HepG2 (cell line): Measurements from ENCODE around the gene SPN. TPM values are rescaled to one million over a fixed set of nuclear protein-coding genes. Genes with fewer than 3 reads are reported as not detected.
A peak's percentile ranks its signal among the peaks of the same experiment; 100 is the strongest.
"Not testable (repeated sequence)": the region's sequence is repeated elsewhere in the genome, so short reads cannot be mapped to it uniquely, and the experiment has no call there.

Experiments used
- GATAD2A ChIP-seq: IDR thresholded peaks from 2 replicates; pipeline ENCODE4 v1.6.1; 2016
- ISL2 ChIP-seq: sonication (generic); formaldehyde crosslinking; IDR thresholded peaks from 2 replicates; pipeline ENCODE4 v1.5.0; 2020; ENCODE audit warnings: missing genetic modification reagents
- KDM4B ChIP-seq: sonication (generic); formaldehyde crosslinking; IDR thresholded peaks from 2 replicates; pipeline ENCODE4 v1.4.0; 2020; ENCODE audit warnings: missing genetic modification reagents
- MED8 ChIP-seq: sonication (generic); formaldehyde crosslinking; IDR thresholded peaks from 2 replicates; pipeline ENCODE4 v1.8.1; 2023; ENCODE audit warnings: mild to moderate bottlenecking, missing genetic modification reagents; ENCODE audit not compliant: insufficient replicate concordance
- MYC ChIP-seq: sonication (generic); formaldehyde crosslinking; IDR thresholded peaks from 2 replicates; pipeline ENCODE4 v1.9.0; 2021; ENCODE audit warnings: missing genetic modification reagents, borderline replicate concordance
- RARA ChIP-seq: IDR thresholded peaks from 2 replicates; pipeline ENCODE4 v1.6.1; 2016; ENCODE audit warnings: missing genetic modification reagents, missing compliant biosample characterization
- REPIN1 ChIP-seq: sonication (generic); formaldehyde crosslinking; IDR thresholded peaks from 2 replicates; pipeline ENCODE4 v1.8.0; 2022; ENCODE audit warnings: missing genetic modification reagents, low read depth, mild to moderate bottlenecking, borderline replicate concordance
- SOX6 ChIP-seq, 2 experiments: fragments of 450-650 bp in 1 of 2; sonication (generic) in 1 of 2; formaldehyde crosslinking in 1 of 2; IDR thresholded peaks; 2 replicates each; pipeline versions ENCODE4 v1.4.0 to v1.6.1; 2017 to 2020; ENCODE audit warnings: antibody characterized with exemption in 1 of 2, mild to moderate bottlenecking in 1 of 2, missing genetic modification reagents in 1 of 2
- TCF7 ChIP-seq: sonication (generic); IDR thresholded peaks from 2 replicates; pipeline ENCODE4 v1.6.1; 2016; ENCODE audit warnings: antibody characterized with exemption, low read depth
- TFAP4 ChIP-seq: sonication (generic); IDR thresholded peaks from 2 replicates; pipeline ENCODE4 v1.6.1; 2016; ENCODE audit warnings: low read depth, borderline replicate concordance
- THAP9 ChIP-seq: sonication (generic); formaldehyde crosslinking; IDR thresholded peaks from 2 replicates; pipeline ENCODE4; 2020; ENCODE audit warnings: missing genetic modification reagents, mild to moderate bottlenecking, borderline replicate concordance
- ZBTB26 ChIP-seq: IDR thresholded peaks from 2 replicates; pipeline ENCODE4 v1.6.1; 2016; ENCODE audit warnings: missing compliant biosample characterization, missing genetic modification reagents, borderline replicate concordance
- ZFP37 ChIP-seq: sonication (generic); formaldehyde crosslinking; IDR thresholded peaks from 2 replicates; pipeline ENCODE4 v1.4.0; 2020; ENCODE audit warnings: missing genetic modification reagents, borderline replicate concordance
- ZNF292 ChIP-seq: sonication (generic); formaldehyde crosslinking; IDR thresholded peaks from 2 replicates; pipeline ENCODE4 v1.8.1; 2022; ENCODE audit warnings: mild to moderate bottlenecking, low read depth, missing genetic modification reagents, borderline replicate concordance
- polyA plus RNA-seq, 8 experiments: library from polyadenylated mRNA; depleted of rRNA in 3 of 8; stranded (reverse) in 7 of 8; unstranded in 1 of 8; fragments of >200 nt; fragmentation: Illumina TruSeq in 4 of 8; extraction: Trizol in 4 of 8; gene quantifications; 2 replicates each; pipeline versions ENCODE4 v1.2.1 to v1.2.3, GENCODE V29; 2011 to 2016; ENCODE audit warnings: low read depth in 4 of 8, missing spikeins in 1 of 8, mixed read lengths in 1 of 8; ENCODE audit not compliant: insufficient read depth in 1 of 8
- total RNA-seq, 5 experiments: library from RNA; depleted of rRNA; stranded (reverse); fragments of >200 nt; fragmentation: Illumina TruSeq; extraction: Trizol; gene quantifications; 2 replicates each; pipeline ENCODE4 v1.2.3, GENCODE V29; 2016; ENCODE audit warnings: low read depth in 1 of 5
- TF ChIP-seq, protein P1 (sequence below): IDR thresholded peaks from 2 replicates; pipeline ENCODE4 v1.4.0; 2020; ENCODE audit warnings: mild to moderate bottlenecking, missing genetic modification reagents
- TF ChIP-seq, protein P2 (sequence below): IDR thresholded peaks from 2 replicates; pipeline ENCODE4 v1.6.1; 2012; ENCODE audit warnings: inconsistent platforms
- TF ChIP-seq, protein P3 (sequence below): sonication (generic); formaldehyde crosslinking; IDR thresholded peaks from 2 replicates; pipeline ENCODE4 v1.5.0; 2020; ENCODE audit warnings: mild to moderate bottlenecking, missing genetic modification reagents, moderate library complexity

Gene SPN
- total and polyA plus RNA-seq, 2 of the 13 experiments (the other 11 are each of a cell fraction or from before 2014, with no cell fraction given), result 0.22 to 1.6 TPM

- 0 out of 2 replicates have a peak, but pooled peaks have one; percentile 20 for TF ChIP-seq THAP9 (CRISPR knock-in tag)
- TF ChIP-seq MYC (CRISPR knock-in tag), result peak; percentile 86
- TF ChIP-seq ZFP37 (CRISPR knock-in tag), result 0 out of 2 replicates have a peak, but pooled peaks have one; percentile 31
- TF ChIP-seq TCF7, result peak; percentile 47
- 0 out of 2 replicates have a peak, but pooled peaks have one; percentile 49 for TF ChIP-seq REPIN1 (CRISPR knock-in tag)
- TF ChIP-seq KDM4B (CRISPR knock-in tag), result 0 out of 2 replicates have a peak, but pooled peaks have one; percentile 44
- peak; percentile 19 for TF ChIP-seq MED8 (CRISPR knock-in tag)
- peak; percentile 73; the same call in 1 of the 2 replicates for TF ChIP-seq TFAP4
- TF ChIP-seq ZBTB26 (CRISPR knock-in tag), result peak; percentile 43; the same call in 1 of the 2 replicates
- TF ChIP-seq, protein P1, sequence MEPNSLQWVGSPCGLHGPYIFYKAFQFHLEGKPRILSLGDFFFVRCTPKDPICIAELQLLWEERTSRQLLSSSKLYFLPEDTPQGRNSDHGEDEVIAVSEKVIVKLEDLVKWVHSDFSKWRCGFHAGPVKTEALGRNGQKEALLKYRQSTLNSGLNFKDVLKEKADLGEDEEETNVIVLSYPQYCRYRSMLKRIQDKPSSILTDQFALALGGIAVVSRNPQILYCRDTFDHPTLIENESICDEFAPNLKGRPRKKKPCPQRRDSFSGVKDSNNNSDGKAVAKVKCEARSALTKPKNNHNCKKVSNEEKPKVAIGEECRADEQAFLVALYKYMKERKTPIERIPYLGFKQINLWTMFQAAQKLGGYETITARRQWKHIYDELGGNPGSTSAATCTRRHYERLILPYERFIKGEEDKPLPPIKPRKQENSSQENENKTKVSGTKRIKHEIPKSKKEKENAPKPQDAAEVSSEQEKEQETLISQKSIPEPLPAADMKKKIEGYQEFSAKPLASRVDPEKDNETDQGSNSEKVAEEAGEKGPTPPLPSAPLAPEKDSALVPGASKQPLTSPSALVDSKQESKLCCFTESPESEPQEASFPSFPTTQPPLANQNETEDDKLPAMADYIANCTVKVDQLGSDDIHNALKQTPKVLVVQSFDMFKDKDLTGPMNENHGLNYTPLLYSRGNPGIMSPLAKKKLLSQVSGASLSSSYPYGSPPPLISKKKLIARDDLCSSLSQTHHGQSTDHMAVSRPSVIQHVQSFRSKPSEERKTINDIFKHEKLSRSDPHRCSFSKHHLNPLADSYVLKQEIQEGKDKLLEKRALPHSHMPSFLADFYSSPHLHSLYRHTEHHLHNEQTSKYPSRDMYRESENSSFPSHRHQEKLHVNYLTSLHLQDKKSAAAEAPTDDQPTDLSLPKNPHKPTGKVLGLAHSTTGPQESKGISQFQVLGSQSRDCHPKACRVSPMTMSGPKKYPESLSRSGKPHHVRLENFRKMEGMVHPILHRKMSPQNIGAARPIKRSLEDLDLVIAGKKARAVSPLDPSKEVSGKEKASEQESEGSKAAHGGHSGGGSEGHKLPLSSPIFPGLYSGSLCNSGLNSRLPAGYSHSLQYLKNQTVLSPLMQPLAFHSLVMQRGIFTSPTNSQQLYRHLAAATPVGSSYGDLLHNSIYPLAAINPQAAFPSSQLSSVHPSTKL (CRISPR knock-in tag), result peak; percentile 92; the same call in 1 of the 2 replicates
- peak; percentile 66 for TF ChIP-seq ISL2
- TF ChIP-seq, protein P2, sequence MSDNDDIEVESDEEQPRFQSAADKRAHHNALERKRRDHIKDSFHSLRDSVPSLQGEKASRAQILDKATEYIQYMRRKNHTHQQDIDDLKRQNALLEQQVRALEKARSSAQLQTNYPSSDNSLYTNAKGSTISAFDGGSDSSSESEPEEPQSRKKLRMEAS, result peak; percentile 56
- TF ChIP-seq ZNF292, result peak; percentile 93
- TF ChIP-seq SOX6 (IDR thresholded peaks at IDR 0.05), result not testable (repeated sequence)
- TF ChIP-seq SOX6 (CRISPR knock-in tag; IDR thresholded peaks at IDR 0.05), result peak; percentile 95
- peak; percentile 72 for TF ChIP-seq RARA (CRISPR knock-in tag)
- peak; percentile 84 for TF ChIP-seq GATAD2A (CRISPR knock-in tag)
- TF ChIP-seq, protein P3, sequence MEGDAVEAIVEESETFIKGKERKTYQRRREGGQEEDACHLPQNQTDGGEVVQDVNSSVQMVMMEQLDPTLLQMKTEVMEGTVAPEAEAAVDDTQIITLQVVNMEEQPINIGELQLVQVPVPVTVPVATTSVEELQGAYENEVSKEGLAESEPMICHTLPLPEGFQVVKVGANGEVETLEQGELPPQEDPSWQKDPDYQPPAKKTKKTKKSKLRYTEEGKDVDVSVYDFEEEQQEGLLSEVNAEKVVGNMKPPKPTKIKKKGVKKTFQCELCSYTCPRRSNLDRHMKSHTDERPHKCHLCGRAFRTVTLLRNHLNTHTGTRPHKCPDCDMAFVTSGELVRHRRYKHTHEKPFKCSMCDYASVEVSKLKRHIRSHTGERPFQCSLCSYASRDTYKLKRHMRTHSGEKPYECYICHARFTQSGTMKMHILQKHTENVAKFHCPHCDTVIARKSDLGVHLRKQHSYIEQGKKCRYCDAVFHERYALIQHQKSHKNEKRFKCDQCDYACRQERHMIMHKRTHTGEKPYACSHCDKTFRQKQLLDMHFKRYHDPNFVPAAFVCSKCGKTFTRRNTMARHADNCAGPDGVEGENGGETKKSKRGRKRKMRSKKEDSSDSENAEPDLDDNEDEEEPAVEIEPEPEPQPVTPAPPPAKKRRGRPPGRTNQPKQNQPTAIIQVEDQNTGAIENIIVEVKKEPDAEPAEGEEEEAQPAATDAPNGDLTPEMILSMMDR (CRISPR knock-in tag), result peak; percentile 43; the same call in 1 of the 2 replicates
These were observed 48.2 kb upstream of the SPN start (continued) for GRCh38 chr16:29614691-29615314.
